GM12873 (cell line): Measurements from ENCODE around the gene AHR.

ENCODE experiments used
- CTCF ChIP-seq: IDR thresholded peaks from 2 replicates; pipeline ENCODE4 v1.5.1; 2012; ENCODE audit warnings: low read depth, mild to moderate bottlenecking, moderate library complexity, low read length, control low read depth; ENCODE audit not compliant: insufficient read depth; ENCODE audit errors: missing control alignments

Gene AHR

GRCh38 chr7:17305387-17306171 is 7.1 kb downstream of the AHR start:
- no peak for TF ChIP-seq CTCF

GRCh38 chr7:17307000-17307399 is 8.5 kb downstream of the AHR start:
- TF ChIP-seq CTCF: no peak

GRCh38 chr7:17307558-17307957 is 9.1 kb downstream of the AHR start:
- TF ChIP-seq CTCF: no peak

GRCh38 chr7:17307969-17308648 is 9.7 kb downstream of the AHR start:
- TF ChIP-seq CTCF: no peak

- TF ChIP-seq CTCF: no peak
These were observed 12.7 kb downstream of the AHR start for GRCh38 chr7:17311194-17311593.

- TF ChIP-seq CTCF: no peak
These were observed 13.5 kb downstream of the AHR start for GRCh38 chr7:17311952-17312351.

GRCh38 chr7:17312641-17313040 is 14.2 kb downstream of the AHR start:
- TF ChIP-seq CTCF: no peak
